ENCODE results near the gene SLC1A2. TPM values are rescaled to one million over a fixed set of nuclear protein-coding genes. Genes with fewer than 3 reads are reported as not detected.

The SLC1A2 gene
- total RNA-seq, 1 experiment from 2014 or later = 0.48 TPM

DNA sequence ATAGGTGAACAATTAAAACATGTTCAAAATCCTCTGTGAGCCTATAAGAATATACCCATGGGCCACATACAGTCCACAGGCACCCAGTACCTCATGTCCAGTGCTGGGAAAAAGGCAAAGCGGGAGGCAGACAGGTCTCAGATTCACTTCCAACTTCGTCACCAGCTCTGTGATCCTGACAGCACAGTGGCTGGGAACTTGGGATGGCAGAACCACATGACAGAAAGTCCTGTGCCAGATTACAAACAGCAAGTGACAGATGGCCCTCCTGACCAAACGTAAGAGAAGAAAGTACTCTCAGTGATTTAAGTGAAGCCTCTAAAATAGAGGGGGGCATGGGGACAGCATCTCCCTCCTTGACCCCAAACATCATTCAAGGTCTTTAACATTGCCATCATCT lies 5.8 kb downstream of the SLC1A2 start:
- no peak for DNase-seq (ENCODE audit: low read depth)

- peak; percentile 33 for DNase-seq (ENCODE audit: low read depth)
Observed at GRCh38 chr11:35412285-35412684, 7.1 kb downstream of the SLC1A2 start.

GRCh38 chr11:35407041-35407440 lies 12.3 kb downstream of the SLC1A2 start:
- no peak for DNase-seq (ENCODE audit: low read depth)

- DNase-seq (ENCODE audit: low read depth) = peak; percentile 60
Observed at GRCh38 chr11:35404388-35404775, 15.0 kb downstream of the SLC1A2 start.

DNA sequence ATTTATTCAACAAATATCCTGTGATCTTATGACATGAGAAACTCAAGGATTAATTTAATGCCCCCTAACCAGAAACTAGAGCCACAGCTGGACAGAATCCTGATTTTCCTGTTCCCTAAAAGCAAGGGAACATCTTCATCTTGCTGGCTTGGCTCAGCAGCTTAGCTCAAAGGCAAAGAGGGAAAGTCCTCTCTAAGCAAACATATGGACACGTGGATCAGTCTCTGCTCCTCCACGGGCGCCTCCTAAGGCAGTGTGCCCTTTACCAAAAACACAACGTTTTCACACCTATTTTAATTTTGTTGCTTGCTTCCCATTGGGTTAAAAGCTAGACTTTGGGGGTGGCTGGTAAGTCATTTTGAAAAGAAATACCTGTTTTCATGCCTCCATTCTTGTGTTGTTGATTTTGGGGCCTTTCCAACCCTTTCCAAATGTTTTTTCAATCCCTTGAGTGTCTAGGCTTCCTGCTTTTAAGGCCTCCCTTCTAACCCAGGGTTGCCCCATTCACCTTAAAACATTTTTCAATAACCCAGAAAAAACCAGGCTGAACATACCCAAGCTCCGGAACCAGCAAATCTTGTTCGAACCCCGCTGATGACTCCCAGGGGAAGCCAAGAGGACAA lies 15.5 kb downstream of the SLC1A2 start:
- no peak for DNase-seq (ENCODE audit: low read depth)

GRCh38 chr11:35402751-35403660 lies 16.4 kb downstream of the SLC1A2 start:
- no peak for DNase-seq (ENCODE audit: low read depth)

GRCh38 chr11:35398881-35399280 lies 20.5 kb downstream of the SLC1A2 start:
- no peak for DNase-seq (ENCODE audit: low read depth)

DNA sequence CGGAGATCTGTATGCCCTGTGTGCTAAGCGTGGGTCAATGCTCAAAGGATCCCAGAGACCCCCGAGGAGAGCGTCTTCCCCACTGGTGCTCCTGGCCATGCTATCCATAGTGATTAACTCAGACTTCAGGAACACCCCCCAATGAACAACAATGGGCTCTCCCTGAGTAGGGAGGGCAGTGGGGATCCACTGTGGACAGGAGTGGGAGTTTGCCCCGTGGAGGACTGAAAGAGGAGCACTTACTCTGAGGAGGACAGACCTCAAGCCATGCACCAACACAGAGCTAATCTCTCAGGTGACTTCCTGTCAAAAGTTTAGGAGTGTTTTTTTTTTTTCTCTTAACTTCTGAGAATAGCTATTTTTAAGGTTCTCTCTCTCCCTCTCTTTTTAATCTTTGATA lies 24.4 kb downstream of the SLC1A2 start:
- DNase-seq (ENCODE audit: low read depth) = no peak

DNA sequence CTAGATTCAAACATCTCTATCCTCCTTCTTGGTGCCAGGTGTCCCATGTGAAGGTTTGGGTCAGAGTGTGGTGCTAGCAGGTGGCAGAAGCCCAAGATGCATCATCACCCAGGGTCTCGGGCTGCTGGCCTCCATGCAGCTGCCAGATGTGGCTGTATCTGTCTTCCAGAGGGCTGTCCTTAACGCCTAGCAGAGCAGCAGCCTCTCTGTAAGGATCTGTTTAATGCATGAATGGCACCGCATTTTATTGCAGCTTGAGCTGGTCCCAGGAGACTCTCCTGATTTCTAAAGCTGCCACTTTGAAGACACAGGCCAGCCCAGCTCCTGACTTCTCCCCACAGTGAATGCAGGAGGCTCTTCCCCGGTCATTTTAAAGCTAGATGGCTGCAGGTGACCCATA lies 26.3 kb downstream of the SLC1A2 start:
- peak; percentile 51 for DNase-seq (ENCODE audit: low read depth)

DNA sequence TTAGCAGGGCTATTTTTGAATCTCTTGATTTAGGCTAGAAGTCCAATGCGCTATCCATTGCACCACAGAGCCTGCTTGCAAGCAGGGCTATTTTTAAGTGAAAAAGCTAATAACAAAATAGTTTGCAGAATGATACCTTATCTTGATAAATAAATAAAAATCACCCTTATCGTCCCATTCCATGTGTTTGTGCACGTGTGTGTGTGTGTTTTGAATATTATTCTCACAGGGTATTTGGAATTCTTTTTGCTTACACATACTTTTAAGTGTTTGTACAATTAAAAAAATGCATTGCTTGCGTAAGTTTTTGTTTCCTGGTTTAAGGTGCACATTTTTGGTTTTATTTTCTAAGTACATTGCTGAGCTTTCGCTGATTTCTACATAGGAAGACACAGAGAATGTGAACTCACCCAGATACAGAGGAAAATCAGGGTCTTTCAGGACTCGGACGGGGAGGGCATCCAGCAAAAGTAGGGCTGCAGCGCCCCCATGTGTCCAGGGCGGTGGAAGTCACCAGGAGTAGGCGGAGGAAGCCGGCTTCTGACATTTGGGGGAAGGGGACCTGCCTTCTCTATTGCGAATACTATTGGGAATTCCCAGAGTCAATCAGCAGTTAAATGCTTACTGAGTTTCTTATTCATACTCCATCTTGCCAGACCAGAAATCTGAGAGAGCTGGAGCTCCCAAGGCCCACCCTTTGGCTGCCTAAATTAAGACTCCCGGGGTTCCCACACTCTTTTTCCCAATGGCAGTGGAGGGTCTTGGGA lies 27.3 kb downstream of the SLC1A2 start:
- peak; percentile 67 for DNase-seq (ENCODE audit: low read depth)

DNA sequence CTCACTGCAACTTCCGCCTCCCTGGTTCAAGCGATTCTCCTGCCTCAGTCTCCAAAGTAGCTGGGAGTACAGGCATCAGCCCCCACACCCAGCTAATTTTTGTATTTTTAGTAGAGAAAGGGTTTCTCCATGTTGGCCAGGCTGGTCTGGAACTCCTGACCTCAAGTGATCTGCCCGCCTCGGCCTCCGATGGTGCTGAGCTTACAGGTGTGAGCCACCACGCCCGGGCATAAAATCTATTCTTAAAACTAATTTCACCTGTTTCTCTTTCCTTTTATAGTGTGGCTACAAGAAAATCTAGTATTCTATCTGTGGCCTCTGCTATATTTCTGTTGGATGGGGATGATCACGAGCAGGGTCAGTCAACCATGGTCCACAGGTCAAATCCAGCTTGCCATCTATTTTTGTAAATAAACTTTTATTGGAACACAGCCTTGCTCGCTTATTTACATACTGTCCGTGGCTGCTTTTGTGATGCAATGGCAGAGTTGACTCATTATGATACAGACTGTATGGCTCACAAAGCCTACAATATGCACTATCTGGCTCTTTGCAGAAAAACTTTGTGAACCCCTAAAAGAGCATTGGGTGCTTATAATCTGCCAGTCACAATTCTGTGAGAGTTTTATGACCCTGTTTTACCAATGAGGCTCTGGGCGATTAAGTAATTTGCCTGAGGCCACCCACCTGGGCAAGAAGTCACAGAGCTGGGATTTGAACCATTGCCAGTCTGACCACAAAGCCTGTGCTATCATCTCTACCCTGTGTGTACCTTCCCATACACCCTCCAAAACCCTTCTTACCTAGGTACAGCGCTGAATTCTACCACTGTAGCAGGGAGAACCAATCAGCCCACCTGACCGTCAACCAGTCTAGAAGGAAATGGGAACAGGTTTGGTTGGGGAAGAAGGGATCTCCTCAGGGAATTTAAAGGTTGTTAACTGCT lies 28.3 kb downstream of the SLC1A2 start:
- DNase-seq (ENCODE audit: low read depth) = peak; percentile 68

- no peak for DNase-seq (ENCODE audit: low read depth)
Observed at GRCh38 chr11:35389897-35390465, 29.4 kb downstream of the SLC1A2 start.

DNA sequence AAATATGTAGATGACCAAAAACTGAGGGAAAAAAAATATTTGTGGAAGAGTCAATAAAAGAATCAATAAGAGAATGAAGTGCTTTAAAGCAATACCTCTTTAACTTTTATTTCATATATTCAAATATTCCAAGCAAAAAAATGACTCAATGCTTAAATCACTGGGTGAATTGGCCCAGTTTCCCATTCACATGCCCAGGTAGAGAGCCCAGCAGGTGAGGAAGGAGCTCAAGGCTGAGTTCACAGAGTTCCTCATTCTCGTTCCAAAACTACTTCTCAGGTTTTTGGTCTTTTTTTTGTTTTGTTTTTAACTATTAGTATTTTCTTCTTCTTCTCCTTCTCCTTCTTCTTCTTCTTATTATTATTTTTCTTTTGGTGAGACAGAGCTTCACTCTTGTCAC lies 30.2 kb downstream of the SLC1A2 start:
- DNase-seq (ENCODE audit: low read depth) = no peak

GRCh38 chr11:35388061-35388460 lies 31.3 kb downstream of the SLC1A2 start:
- DNase-seq (ENCODE audit: low read depth) = no peak

DNA sequence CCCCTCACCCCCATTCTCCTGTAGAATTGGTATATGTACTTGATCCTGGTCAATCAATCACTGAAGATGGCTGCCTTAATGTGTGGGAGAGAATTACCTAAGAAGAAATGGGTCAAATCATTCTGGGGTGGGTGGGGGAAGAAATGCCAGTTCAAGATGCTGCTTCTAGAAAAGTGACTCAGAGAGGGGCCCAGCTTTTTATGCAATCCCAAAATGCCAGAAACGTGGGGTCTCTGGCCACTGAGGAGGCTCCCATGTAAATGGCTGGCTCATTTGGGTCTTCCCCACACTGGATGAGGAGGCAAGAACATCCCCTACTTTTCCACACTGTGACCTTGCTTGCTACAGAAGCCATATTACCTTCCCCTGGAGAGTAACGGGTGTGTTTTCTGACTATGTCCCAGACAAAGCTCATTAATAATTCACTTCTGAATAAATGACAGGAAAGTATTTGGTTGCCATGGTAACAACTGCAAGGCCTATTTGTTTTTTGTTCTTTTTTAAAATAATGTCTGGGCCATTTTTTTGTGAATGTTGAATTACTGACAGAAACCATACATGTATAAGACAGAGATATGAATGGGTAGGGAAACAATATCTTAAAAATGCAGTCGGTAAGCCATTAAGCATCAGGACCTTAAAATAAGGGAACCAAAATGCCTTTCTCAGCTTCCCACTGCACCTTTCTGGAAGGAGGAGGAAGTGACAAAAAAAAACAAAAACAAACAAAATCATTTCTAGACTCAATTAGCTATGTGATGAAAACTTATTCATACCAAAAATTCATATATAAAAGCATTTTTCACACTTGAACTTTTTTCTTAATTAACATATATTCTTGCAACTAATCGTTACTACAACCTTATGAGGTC lies 32.0 kb downstream of the SLC1A2 start:
- no peak for DNase-seq (ENCODE audit: low read depth)

GRCh38 chr11:35383953-35384352 lies 35.4 kb downstream of the SLC1A2 start:
- DNase-seq (ENCODE audit: low read depth) = no peak

DNA sequence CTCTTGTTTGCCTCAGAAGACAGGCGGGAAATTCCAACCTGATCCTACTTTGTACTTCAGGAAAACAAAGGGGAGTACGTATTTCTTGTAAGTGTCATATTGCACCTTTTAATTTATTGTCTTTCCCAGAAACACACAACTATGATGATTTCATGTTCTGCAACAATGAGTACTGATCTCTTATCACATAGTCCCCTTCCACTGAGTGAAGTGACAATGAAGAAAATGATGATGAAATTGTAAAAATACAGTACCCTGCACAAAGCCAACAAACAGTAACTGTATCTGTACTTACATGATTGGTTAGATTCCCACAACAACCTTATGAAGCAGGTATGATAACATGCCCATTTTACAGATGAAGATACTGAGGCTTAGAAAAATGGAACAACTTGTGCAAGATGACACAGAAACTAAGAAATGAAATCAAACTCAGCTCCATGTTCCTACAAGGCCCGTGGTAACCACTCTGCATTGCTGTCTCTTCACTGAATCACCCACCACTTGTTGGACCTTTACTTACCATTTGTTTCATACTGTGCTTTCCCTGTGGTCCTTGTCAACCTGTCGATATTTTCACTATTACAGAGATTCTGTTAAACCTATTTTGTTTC lies 37.5 kb downstream of the SLC1A2 start:
- DNase-seq (ENCODE audit: low read depth) = no peak

DNA sequence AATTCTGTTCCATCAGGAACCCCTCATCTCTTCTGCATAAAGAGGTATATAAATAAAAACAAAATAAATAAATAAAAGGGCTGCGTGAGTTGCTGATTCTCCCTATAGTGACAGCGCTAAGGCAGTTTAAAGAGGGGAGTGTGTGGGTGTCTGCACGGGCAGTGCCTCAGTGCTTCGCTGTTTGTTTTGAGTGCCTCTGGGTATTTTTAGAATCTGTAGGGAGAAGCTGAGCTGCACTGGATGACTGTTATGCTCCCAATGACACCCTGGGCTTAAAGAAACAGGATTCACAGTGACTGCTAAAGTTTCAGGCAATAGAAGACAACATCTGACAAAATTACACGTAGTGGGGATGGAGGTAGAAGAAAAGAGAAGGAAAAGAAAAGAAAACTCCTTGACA lies 38.8 kb downstream of the SLC1A2 start:
- no peak for DNase-seq (ENCODE audit: low read depth)

DNA sequence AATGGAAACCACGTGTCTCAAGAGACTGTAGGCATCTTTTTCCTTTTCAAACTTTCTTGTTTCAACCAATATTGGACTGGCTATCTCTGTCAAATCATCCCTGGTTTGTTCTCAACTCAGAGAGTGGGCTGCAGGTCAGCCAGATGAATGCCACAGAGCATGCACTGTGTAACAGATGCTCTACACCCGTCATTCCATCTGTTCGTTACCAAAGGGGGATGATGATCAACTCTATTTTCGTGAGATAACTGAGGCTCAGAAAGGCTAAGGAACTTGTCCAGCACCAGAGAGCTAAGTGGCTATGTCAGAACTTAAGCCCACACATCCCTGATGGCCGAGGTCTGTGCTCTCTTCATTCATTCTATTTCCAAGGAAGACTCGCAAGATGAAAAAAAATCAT lies 42.1 kb downstream of the SLC1A2 start:
- DNase-seq (ENCODE audit: low read depth) = no peak

DNA sequence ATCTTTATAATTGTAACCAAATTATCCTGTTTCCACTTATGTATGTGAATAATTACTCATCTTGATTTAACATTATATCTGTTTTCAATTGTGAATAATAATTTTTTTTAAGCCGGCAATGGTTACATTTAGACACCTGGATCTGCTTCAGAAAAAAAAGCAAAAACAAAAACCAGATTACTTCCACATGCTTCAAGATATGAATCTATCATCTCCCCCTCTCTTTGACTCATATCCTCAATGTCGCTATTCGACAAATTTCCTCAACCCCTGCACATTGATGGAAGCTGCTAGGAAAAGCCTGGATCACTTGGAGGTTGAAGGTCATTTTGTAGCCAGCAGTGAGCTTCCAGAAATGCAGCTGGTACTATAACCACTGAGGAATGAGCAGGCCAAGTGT lies 42.7 kb downstream of the SLC1A2 start:
- DNase-seq (ENCODE audit: low read depth) = peak; percentile 22
